ENCODE data around the gene BTG1. TPM values are rescaled to one million over a fixed set of nuclear protein-coding genes. Genes with fewer than 3 reads are reported as not detected.
"Not testable (repeated sequence)": the region's sequence is repeated elsewhere in the genome, so short reads cannot be mapped to it uniquely, and the experiment has no call there.

BTG1 gene
- total and polyA plus RNA-seq, 8 donors = 87.9 to 308 (median 262) TPM

- DNase-seq (no peak), ATAC-seq (no peak)
- intact Hi-C loops (cut with DNase I) = no loop called here
- peaks cover 0 to 11% of the 10 kb centered on the region in 2 donors for H3K4me1 ChIP-seq
- H3K27me3 ChIP-seq = no peaks in the 10 kb centered on the region
- H3K27ac ChIP-seq = no peak overlapping the region
- no peaks in the 10 kb centered on the region for H3K36me3 ChIP-seq
- H3K9me3 ChIP-seq = no peaks in the 10 kb centered on the region
- H3K4me3 ChIP-seq = no peak overlapping the region
- no peak for TF ChIP-seq CTCF (IDR thresholded peaks at IDR 0.05)
Observed at GRCh38 chr12:92094751-92095161, 50.9 kb downstream of the BTG1 start.

- not testable (repeated sequence) for ATAC-seq
Observed at GRCh38 chr12:92094301-92094700, 51.3 kb downstream of the BTG1 start.

More at GRCh38 chr12:92094301-92094700, 51.3 kb downstream of the BTG1 start:
- H3K4me1 ChIP-seq = peaks cover 0 to 16% of the 10 kb centered on the region in 2 donors
- DNase-seq; H3K27ac ChIP-seq; intact Hi-C loops (cut with DNase I); H3K36me3 ChIP-seq; H3K4me3 ChIP-seq; H3K9me3 ChIP-seq; H3K27me3 ChIP-seq: not testable (repeated sequence)

Measured in left lung (tissue), 10 donors.